ENCODE data around the gene AMZ1.
A peak's percentile ranks its signal among the peaks of the same experiment; 100 is the strongest.
"Not testable (repeated sequence)": the region's sequence is repeated elsewhere in the genome, so short reads cannot be mapped to it uniquely, and the experiment has no call there.

The AMZ1 gene

GRCh38 chr7:2728316-2729030, 40.5 kb downstream of the AMZ1 start:
- DNase-seq (ENCODE audit: low spot score): no peak

GRCh38 chr7:2729031-2729892, 41.3 kb downstream of the AMZ1 start:
- DNase-seq (ENCODE audit: low spot score): no peak

GRCh38 chr7:2729893-2730716, 42.1 kb downstream of the AMZ1 start:
- DNase-seq (ENCODE audit: low spot score): peak; percentile 85

GRCh38 chr7:2730846-2731770, 43.1 kb downstream of the AMZ1 start:
- no peak for DNase-seq (ENCODE audit: low spot score)

- no peak for DNase-seq (ENCODE audit: low spot score)
These were observed 44.4 kb downstream of the AMZ1 start for GRCh38 chr7:2732388-2732787.

GRCh38 chr7:2732959-2733584, 45.1 kb downstream of the AMZ1 start:
- no peak for DNase-seq (ENCODE audit: low spot score)

GRCh38 chr7:2734084-2734686, 46.2 kb downstream of the AMZ1 start:
- no peak for DNase-seq (ENCODE audit: low spot score)

GRCh38 chr7:2734751-2735571, 47.0 kb downstream of the AMZ1 start:
- peak; percentile 52 for DNase-seq (ENCODE audit: low spot score)

- DNase-seq (ENCODE audit: low spot score): no peak
These were observed 47.7 kb downstream of the AMZ1 start for GRCh38 chr7:2735744-2736143.

GRCh38 chr7:2736411-2736914, 48.5 kb downstream of the AMZ1 start:
- no peak for DNase-seq (ENCODE audit: low spot score)

- not testable (repeated sequence) for DNase-seq (ENCODE audit: low spot score)
These were observed 49.2 kb downstream of the AMZ1 start for GRCh38 chr7:2737005-2737743.

- no peak for DNase-seq (ENCODE audit: low spot score)
These were observed 50.0 kb downstream of the AMZ1 start for GRCh38 chr7:2737771-2738540.

- no peak for DNase-seq (ENCODE audit: low spot score)
These were observed 51.0 kb downstream of the AMZ1 start for GRCh38 chr7:2738766-2739549.

GRCh38 chr7:2743523-2744185, 55.7 kb downstream of the AMZ1 start:
- not testable (repeated sequence) for DNase-seq (ENCODE audit: low spot score)

- DNase-seq (ENCODE audit: low spot score): not testable (repeated sequence)
These were observed 60.7 kb downstream of the AMZ1 start for GRCh38 chr7:2748684-2749083.

- no peak for DNase-seq (ENCODE audit: low spot score)
These were observed 62.0 kb downstream of the AMZ1 start for GRCh38 chr7:2750004-2750407.

All from pons (tissue), 1 donor.